NCI-H2196 (cell line): ENCODE measurements around the gene PLAGL2.
"Not testable (repeated sequence)": the region's sequence is repeated elsewhere in the genome, so short reads cannot be mapped to it uniquely, and the experiment has no call there.

Experiments used
- DNase-seq: peaks from one replicate; lab custom pipeline; 2025; ENCODE audit not compliant: unreplicated experiment; lab: John Stamatoyannopoulos, UW

The PLAGL2 gene, protein sequence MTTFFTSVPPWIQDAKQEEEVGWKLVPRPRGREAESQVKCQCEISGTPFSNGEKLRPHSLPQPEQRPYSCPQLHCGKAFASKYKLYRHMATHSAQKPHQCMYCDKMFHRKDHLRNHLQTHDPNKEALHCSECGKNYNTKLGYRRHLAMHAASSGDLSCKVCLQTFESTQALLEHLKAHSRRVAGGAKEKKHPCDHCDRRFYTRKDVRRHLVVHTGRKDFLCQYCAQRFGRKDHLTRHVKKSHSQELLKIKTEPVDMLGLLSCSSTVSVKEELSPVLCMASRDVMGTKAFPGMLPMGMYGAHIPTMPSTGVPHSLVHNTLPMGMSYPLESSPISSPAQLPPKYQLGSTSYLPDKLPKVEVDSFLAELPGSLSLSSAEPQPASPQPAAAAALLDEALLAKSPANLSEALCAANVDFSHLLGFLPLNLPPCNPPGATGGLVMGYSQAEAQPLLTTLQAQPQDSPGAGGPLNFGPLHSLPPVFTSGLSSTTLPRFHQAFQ

DNA sequence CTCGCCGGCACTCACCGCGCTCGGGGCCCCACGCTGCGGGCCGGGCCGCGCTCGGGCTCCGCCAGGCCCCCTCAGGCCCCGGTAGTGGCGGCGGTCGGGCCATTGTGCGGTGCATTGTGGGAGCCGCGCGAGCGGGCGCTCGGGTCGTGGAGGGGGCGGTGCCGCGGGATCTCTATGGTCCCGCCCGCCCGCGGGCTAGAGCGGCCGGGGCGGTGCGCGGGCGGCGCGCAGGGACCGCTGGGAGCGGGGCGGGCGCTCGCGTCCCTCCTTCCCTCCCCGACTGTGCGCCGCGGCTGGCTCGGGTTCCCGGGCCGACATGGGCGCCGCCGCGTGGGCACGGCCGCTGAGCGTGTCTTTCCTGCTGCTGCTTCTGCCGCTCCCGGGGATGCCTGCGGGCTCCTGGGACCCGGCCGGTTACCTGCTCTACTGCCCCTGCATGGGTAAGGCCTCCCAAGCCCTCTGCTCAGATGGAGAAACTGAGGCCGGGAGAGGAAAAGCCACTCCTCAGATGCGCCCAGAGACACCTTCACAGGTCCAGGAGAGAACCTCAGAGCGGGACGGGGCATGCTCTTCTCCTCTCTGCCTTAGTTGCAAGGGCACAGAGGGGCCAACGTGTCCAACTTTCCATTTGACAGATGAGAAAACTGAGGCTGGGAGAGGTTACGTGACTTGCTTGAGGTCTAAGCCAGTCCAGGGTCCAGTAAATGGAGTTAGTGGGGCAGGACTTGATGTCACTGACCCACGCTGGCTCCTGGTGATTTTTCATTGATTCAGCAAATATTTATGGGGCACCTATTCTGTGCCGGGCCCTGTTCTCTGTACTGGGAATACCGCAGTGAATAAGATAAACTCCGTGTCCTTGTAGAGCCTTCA is at the start of gene PLAGL2, which contains the start of gene POFUT1:
Gene PLAGL2 (minus strand): TSS at position 118 of the 873 bp plus-strand sequence. CDS start 5,565 bp downstream, outside the sequence.
Gene POFUT1 (plus strand): TSS at position 255 of the 873 bp plus-strand sequence. CDS start 62 bp downstream, at position 317.
- DNase-seq = peak; percentile 93

- DNase-seq = no peak
Measured at GRCh38 chr20:32252189-32252588, 44.6 kb upstream of the PLAGL2 start.

DNA sequence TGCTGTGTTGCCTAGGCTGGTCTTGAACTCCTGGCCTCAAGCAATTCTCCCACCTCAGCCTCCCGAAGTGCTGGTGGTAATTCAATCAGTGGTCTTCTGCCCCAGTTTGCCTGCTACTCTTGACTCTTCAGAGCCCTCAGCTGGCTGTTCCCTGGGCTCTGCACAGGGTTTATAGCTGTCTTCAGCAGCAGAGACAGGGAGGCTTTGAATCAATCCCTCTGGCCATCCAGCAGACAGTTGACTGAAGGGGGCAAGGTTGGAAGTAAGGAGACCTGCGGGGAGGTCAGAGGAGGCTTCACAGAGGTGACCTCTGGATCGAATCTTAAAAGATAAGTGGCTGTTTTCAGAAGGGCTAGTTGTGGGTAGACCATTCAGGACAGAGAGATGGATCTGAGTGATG is 43.9 kb upstream of the PLAGL2 start:
- no peak for DNase-seq

DNA sequence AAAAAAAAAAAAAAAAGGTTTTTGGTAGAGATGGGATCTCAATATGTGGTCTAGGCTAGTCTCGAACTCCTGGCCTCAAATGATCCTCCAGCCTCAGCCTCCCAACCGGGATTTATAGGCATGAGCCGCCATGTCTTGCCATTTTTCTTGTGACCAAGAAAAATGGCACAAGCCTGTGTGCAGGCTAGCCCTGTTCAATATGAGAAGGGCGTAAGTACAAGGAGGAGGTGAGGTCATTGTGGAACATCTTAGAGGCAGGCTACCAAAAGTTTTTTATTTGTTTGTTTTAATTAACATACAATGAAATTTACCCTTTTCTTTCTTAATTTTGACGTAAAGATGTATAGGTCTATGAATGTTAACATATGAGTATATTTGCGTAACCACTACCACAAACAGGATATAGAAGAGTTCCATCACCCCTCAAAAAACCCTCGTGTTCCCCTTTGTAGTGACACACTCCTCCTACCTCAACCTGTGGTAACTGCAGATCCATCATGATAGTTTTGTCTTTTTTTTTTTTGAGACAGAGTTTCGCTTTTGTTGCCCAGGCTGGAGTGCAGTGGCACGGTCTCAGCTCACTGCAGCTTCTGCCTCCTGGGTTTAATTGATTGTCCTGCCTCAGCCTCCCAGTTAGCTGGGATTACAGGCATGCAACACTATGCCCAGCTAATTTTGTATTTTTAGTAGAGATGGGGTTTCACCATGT is 41.6 kb upstream of the PLAGL2 start:
- no peak for DNase-seq

DNA sequence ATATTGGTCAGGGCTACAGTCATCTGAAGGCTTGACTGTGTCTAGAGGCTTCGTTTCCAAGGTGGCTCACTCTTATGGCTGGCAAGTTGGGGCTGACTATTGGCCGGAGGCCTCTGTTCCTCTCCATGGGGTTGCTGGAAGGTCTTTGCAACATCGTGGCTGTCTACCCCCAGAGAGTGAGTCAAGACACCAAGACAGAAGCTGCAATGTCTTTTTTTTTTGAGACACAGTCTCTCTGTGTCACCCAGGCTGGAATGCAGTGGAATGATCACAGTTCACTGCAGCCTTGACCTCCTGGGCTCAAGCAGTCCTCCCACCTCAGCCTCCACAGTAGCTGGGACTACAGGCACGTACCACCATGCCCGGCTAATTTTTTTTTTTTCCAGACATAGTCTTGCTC is 40.5 kb upstream of the PLAGL2 start:
- DNase-seq = no peak

DNA sequence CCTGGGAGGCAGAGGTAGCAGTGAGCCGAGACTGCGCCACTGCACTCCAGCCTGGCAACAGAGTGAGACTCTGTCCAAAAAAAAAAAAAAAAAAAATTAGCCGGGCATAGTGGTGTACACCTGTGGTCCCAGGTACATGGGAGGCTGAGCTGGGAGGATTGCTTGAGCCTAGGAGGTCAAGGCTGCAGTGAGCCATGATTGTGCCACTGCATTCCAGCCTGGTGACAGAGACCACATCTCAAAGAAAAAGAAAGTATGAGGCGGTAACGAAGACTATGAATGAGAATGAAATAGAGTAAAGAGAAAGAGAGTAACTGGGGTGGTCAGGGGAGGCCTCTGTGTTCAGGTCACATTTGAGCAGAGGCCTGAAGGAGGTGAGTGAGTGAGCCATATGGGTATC is 38.7 kb upstream of the PLAGL2 start:
- not testable (repeated sequence) for DNase-seq

- DNase-seq = no peak
Measured at GRCh38 chr20:32244959-32245358, 37.4 kb upstream of the PLAGL2 start.

GRCh38 chr20:32244150-32244823 is 36.7 kb upstream of the PLAGL2 start:
- DNase-seq = no peak

GRCh38 chr20:32241807-32242206 is 34.3 kb upstream of the PLAGL2 start:
- no peak for DNase-seq

DNA sequence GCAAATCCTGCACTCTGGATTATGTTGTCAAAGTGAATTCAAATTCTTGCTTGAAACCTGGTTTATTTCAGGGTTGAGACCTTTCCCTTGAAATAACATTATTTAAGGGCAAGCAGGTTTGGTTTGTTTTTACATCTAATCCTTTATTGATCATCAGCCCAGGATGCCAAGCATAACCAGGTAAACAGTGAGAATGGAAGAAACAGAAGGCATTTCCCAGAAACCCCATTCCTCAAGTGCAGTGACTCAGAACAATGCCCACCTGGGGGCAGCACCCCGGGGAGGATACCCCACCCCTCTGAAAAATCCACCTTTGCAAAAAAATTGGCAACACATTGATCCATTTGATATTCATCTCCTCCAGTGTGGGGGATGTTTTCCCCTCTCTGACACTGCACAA is 32.7 kb upstream of the PLAGL2 start:
- no peak for DNase-seq

DNA sequence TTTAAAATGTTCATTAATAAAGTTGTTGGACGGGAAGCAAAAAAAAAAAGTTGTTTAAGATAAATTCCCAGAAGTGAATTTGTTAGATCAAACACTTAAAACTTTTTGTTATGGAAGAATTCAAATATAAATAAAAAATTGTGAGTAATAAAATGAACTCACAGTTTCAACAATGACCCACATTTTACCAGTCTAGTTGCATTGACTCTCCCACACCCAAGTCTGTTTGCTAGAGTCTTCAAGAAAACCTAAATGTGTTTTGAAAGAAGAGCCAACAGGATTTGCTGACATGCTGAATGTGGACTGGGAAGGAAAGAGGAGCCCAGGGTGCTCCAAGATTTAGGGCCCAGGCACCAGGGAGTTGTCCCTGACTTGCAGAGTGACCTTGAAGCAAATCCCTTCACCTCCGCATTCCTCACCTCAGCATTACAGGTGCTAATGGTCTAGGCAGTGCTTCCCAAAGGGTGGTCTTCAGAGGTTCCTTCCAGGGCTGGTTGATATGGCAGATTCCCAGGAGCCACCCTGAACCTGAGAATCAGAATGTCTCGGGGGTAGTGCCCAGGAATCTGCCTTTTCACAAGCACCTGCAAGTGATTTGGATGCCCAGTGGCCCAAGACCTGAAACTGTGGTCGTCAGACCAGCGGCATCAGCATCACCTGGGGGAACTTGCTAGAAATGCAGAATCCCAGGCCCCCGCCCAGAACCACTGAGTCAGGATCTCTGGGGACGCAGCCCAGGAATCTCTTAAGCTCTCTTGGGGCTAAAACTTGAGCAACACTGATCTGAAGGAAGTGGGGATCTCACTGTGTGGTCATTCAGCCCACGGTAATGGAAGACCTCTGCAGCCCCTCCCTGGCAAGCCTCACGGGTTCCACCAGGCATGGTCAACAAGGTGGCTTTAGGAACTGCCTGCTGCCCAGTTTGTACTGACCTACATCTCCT is 31.2 kb upstream of the PLAGL2 start:
- DNase-seq = no peak

GRCh38 chr20:32237419-32237818 is 29.9 kb upstream of the PLAGL2 start:
- DNase-seq = no peak

- DNase-seq = no peak
Measured at GRCh38 chr20:32236819-32237218, 29.3 kb upstream of the PLAGL2 start.

GRCh38 chr20:32236048-32236533 is 28.5 kb upstream of the PLAGL2 start:
- DNase-seq = no peak

DNA sequence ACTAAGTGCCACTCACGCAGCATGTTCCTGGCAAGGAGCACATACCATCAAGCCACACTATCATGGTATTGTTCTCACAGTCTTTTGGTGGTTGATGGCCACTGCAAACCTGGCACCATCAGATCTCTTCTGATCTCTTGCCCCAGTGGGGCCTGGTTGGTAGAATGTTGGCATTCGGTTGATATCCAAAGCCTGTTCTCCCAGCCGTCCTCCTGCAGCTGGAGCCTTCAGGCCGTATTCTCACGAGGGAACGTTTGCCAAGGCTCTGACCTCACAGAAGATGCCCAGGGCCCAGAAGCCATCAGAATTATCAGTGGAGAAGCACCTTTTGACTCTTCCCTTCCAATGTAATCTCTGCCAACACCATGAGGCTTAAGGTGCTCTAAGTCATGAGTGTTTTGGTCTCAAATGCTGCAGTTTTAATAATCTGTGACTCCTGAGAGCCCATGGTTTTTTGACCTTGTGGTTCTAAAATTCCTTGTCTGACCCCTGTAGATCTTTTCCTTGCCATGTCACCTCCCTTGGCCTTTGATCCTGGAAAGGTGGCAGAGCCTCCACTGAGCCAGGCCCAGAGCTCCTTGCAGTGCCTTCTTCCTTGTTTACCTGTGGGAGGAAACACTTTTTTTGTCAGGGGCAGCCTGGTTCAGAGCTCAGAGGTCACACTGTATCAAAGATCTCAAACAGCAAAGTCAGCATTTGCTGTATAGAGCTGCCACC is 27.9 kb upstream of the PLAGL2 start:
- DNase-seq = no peak

- DNase-seq = no peak
Measured at GRCh38 chr20:32234135-32234808, 26.7 kb upstream of the PLAGL2 start.

- no peak for DNase-seq
Measured at GRCh38 chr20:32233286-32233685, 25.7 kb upstream of the PLAGL2 start.

DNA sequence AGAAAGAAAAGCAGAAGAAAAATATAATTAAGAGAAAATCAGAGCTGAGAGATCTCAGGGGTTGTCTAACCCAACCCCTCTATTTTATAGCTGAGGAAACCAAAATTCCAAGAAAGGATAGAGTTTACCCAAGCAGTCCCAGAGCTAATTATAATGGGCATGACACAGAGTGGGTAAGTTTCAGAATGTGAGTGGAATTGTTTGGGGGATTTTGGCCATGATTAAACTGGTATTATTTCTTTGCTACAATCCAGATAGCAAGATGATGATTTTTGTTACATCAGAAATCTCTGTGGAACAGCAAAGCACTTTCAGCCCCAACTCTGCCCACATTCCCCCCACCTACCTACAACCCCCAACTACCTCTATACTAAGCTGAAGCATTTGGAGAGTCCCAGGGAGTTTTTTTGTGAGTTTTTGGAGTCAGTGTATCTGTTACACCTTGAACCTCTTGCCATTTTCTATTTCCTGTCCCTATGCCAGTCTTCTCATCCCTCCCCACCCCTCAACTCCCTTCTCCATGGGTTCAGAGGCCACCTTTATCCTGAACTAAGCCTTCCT is 24.9 kb upstream of the PLAGL2 start:
- DNase-seq = no peak
